NB4 (cell line): Measurements from ENCODE around the gene RNU6-1.
A peak's percentile ranks its signal among the peaks of the same experiment; 100 is the strongest.

ENCODE experiments used
- POLR2A ChIP-seq: IDR thresholded peaks from 2 replicates; pipeline ENCODE4 v1.6.1; 2011; ENCODE audit warnings: mild to moderate bottlenecking; ENCODE audit not compliant: insufficient read length; ENCODE audit errors: extremely low read depth
- TF ChIP-seq, protein P1 (sequence below): IDR thresholded peaks from one replicate; pipeline ENCODE4 v1.5.1; 2012; ENCODE audit warnings: low read depth, low read length
- TF ChIP-seq, protein P2 (sequence below): IDR thresholded peaks from 2 replicates; pipeline ENCODE4 v1.6.1; 2011; ENCODE audit warnings: low read depth, low read length

DNA sequence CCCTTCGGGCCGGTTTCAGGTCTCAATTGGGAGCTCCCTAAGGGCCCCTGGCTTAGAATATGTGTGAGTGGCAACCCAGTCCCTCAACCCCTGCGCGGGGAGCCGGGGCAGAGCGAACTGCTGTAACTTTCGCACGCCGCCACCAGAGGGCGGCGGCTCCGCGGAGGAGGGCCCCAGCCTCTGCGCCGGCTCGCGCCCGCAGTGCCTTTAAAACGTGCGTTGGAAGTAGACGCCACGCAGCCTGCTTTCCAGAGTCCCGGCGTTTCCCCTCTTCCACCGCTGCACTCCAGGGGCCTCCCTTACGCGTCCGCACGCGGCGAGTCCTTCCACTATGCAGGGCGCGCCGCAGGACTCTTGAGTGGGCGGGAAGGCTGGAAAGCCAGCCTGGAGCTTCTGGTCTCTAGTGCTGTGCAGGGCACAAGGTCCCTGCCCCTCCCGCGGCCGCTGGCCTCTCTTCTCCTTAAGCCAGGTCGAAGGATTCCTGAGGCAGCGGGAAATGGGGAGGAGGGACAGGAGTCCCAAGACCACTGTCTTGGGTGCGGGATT lies 23.7 kb upstream of the RNU6-1 start:
- TF ChIP-seq, protein P1, sequence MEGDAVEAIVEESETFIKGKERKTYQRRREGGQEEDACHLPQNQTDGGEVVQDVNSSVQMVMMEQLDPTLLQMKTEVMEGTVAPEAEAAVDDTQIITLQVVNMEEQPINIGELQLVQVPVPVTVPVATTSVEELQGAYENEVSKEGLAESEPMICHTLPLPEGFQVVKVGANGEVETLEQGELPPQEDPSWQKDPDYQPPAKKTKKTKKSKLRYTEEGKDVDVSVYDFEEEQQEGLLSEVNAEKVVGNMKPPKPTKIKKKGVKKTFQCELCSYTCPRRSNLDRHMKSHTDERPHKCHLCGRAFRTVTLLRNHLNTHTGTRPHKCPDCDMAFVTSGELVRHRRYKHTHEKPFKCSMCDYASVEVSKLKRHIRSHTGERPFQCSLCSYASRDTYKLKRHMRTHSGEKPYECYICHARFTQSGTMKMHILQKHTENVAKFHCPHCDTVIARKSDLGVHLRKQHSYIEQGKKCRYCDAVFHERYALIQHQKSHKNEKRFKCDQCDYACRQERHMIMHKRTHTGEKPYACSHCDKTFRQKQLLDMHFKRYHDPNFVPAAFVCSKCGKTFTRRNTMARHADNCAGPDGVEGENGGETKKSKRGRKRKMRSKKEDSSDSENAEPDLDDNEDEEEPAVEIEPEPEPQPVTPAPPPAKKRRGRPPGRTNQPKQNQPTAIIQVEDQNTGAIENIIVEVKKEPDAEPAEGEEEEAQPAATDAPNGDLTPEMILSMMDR: peak; percentile 77
- TF ChIP-seq POLR2A: no peak
- TF ChIP-seq, protein P2, sequence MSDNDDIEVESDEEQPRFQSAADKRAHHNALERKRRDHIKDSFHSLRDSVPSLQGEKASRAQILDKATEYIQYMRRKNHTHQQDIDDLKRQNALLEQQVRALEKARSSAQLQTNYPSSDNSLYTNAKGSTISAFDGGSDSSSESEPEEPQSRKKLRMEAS: peak; percentile 81
